Neural cell (in vitro differentiated cells): ENCODE data around the gene CLEC2D.

ENCODE experiments used
- CTCF ChIP-seq: fragments of 450-650 bp; IDR thresholded peaks from 2 replicates; pipeline ENCODE4 v1.5.1; 2014; ENCODE audit warnings: antibody characterized with exemption, mild to moderate bottlenecking, moderate library complexity; ENCODE audit not compliant: poor library complexity, severe bottlenecking
- POLR2AphosphoS5 ChIP-seq: IDR thresholded peaks from 2 replicates; pipeline ENCODE4 v1.6.1; 2012
- RAD21 ChIP-seq: fragments of 450-650 bp; conservative IDR thresholded peaks from 2 replicates; pipeline ENCODE4 v1.6.1; 2014; ENCODE audit warnings: antibody characterized with exemption, mild to moderate bottlenecking, moderate library complexity
- REST ChIP-seq: IDR thresholded peaks from 2 replicates; pipeline ENCODE4 v1.6.1; 2012; ENCODE audit warnings: borderline replicate concordance
- TAF1 ChIP-seq: IDR thresholded peaks from 2 replicates; pipeline ENCODE4 v1.6.1; 2012; ENCODE audit warnings: low read depth

- TF ChIP-seq CTCF = no peak
- TF ChIP-seq POLR2AphosphoS5 = no peak
- no peak for TF ChIP-seq TAF1
- no peak for TF ChIP-seq REST
- TF ChIP-seq RAD21 = no peak
These were observed 24.7 kb downstream of the CLEC2D start for GRCh38 chr12:9694241-9694640.
